Measurements from ENCODE around the gene SLC50A1. TPM values are rescaled to one million over a fixed set of nuclear protein-coding genes. Genes with fewer than 3 reads are reported as not detected.
"Not testable (repeated sequence)": the region's sequence is repeated elsewhere in the genome, so short reads cannot be mapped to it uniquely, and the experiment has no call there.

The SLC50A1 gene
- total RNA-seq, 2 donors from 2014 or later, result 28.8 to 36.3 TPM

DNA sequence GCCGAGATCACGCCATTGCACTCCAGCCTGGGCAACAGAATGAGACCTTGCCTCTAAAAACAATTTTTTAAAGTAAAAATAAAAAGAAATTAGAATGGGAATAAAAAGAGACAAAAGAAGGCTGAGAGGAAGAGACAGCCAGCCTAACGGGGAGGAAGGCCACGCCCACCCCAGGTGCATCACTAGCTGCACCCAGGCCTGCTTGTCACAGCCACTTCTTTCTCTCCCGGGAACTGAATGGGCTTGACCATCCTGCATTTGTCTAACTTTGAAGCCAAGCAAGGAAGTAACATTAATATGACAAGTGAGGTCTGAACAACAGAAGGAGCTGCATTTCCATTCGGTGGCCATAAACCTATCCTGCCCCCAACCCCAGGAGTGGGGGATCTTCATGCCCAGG is 28.8 kb upstream of the SLC50A1 start:
- Mint-ChIP-seq H3K4me3 (no peak overlapping the region), H3K9me3 (no peaks in the 10 kb centered on the region), H3K36me3 (no peaks in the 10 kb centered on the region), H3K27ac (no peak overlapping the region), H3K4me1 (ENCODE audit: low read depth in 2 of 2) (no peaks in the 10 kb centered on the region), H3K27me3 (peaks cover 7 to 8% of the 10 kb centered on the region in 2 donors)
- DNase-seq (ENCODE audit: low spot score), result peak; percentile 12
- no peak for ATAC-seq

DNA sequence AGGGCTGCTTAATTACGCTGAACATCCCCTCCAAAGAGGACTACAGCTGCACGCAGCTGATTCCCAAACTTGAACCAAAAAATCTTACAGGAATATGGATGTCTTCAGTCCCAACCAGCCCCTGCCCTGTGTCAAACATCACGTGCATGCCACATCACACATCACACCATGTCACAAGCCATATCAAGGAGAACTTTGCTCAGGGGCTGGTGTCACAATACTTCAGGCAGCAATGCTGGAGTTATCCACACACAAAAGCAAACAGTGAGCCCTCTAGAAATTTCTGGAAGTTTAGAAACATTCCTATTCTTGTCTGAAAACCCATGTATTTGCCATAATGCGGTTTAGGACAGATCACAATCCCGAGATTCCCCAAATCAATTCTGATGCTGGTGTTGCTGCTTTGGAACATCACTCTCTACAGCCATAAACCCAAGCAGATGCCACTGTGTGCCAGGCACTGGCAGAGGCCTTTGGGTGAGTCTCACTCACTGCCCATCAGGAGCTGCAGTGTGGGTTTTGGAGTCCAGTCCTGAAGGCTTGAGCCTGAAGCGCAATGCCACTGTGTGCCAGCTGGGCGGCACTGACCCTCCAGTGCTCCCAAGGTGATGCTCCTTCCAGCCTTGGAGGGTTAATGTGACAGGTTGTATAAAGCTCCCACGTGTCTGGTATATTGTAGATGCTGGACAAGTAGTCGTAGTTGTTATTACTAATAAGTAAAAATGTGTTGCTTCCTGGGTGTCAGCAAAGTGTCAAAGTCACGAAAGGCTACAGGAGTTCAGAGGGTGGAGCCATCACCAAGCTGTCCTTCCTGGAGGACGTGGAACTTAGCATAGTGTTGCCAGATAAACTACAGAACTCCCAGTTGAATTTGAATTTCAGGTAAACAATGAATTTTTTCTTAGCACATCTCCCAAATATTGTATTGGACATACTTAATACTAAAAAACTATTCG is 28.1 kb upstream of the SLC50A1 start:
- Mint-ChIP-seq H3K27me3 (peaks cover 7 to 8% of the 10 kb centered on the region in 2 donors), H3K27ac (no peak overlapping the region), H3K4me3 (no peak overlapping the region), H3K4me1 (ENCODE audit: low read depth in 2 of 2) (no peaks in the 10 kb centered on the region), H3K36me3 (no peaks in the 10 kb centered on the region), H3K9me3 (no peaks in the 10 kb centered on the region)
- ATAC-seq, result no peak
- no peak for DNase-seq (ENCODE audit: low spot score)

DNA sequence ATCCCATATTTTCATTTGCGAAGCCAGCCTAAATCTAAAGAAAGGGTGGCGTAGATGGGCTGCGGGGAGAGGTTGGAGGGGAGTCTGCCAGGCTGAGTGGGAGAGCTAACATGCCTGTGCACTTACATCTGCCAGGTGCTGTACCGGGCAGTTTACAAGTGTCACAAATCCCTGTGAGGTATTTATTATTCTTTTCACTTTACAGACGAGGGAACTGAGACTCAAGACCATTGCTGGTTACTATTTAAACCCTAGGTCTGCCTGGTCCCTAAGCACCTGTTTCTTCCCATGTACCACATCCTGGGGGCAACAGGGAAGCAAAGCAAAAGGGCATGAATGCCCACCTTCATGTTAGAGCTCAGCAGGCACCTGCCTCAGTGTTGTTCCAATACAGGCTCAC is 27.4 kb upstream of the SLC50A1 start:
- H3K27ac Mint-ChIP-seq, result no peak overlapping the region
- no peaks in the 10 kb centered on the region for H3K36me3 Mint-ChIP-seq
- no peak for ATAC-seq
- H3K27me3 Mint-ChIP-seq, result peaks cover 7 to 8% of the 10 kb centered on the region in 2 donors
- H3K9me3 Mint-ChIP-seq, result no peaks in the 10 kb centered on the region
- DNase-seq (ENCODE audit: low spot score), result no peak
- no peak overlapping the region for H3K4me3 Mint-ChIP-seq
- no peaks in the 10 kb centered on the region for H3K4me1 Mint-ChIP-seq (ENCODE audit: low read depth in 2 of 2)

DNA sequence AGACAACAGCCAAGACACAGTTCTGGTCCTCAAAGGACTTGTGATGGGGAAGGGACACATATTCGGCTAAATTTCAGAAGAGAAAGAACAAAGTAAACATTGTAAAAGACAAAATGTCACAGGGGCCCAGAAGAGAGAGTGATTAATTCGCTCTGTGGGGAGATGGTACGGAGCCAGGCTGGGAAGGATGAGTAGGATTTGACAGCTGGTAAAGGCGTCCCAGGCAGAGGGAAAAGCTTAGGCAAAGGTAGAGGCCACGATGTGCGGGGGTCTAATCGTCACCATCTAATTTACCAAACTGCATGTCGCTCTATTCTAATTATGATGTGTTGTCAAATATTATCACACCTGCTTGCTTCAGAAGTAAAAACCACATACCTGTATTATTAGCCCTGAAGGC is 25.3 kb upstream of the SLC50A1 start:
- no peak for DNase-seq (ENCODE audit: low spot score)
- Mint-ChIP-seq H3K9me3 (no peaks in the 10 kb centered on the region), H3K4me3 (no peak overlapping the region), H3K27me3 (peaks cover 3 to 6% of the 10 kb centered on the region in 2 donors), H3K4me1 (ENCODE audit: low read depth in 2 of 2) (no peaks in the 10 kb centered on the region), H3K36me3 (no peaks in the 10 kb centered on the region), H3K27ac (no peak overlapping the region)
- ATAC-seq, result no peak

DNA sequence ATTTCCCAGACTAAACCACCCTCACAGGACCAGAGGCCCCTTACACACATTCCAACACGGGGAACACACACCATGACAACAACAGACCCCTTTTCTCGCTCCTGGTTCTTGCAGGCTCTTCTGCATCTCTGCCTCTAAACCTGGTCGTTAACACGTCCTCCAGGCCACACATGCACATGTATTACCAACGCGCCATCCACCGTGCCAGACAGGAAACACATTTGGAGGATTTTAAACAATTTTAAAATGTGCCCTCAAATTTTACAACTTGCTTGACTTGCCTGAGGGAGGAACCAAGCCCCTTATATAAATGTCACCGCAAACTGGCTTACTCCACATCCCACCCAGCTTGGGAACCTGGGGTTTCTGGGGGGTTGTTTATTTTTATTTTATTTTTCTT is 24.8 kb upstream of the SLC50A1 start:
- Mint-ChIP-seq H3K27ac (no peak overlapping the region), H3K4me1 (ENCODE audit: low read depth in 2 of 2) (no peaks in the 10 kb centered on the region), H3K36me3 (no peaks in the 10 kb centered on the region), H3K4me3 (no peak overlapping the region), H3K9me3 (no peaks in the 10 kb centered on the region), H3K27me3 (peaks cover 0 to 2% of the 10 kb centered on the region in 2 donors)
- DNase-seq (ENCODE audit: low spot score) (no peak), ATAC-seq (no peak)

DNA sequence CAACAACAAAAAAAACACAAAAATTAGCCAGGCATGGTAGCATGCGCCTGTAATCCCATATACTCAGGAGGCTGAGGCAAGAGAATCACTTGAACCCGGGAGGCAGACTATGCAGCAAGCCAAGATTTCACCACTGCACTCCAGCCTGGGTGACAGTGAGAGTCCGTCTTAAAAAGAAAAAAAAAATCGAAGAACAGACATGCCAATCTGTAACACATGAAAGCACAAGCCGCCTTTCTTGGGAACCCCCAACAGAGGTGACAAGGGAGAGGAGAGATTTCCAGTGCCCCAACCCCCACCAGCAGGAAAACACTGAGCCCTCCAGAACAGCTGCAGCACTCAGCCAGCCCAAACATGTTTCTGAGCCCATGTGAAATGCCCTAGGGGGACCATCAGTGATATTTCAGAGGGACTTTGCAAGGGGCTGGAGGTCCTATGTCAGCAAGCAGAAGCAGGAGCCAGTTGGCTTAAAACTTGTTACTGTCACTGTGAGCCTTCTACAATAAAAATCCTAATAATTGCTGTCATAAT is 22.1 kb upstream of the SLC50A1 start:
- Mint-ChIP-seq H3K27ac (no peak overlapping the region), H3K9me3 (no peaks in the 10 kb centered on the region), H3K36me3 (no peaks in the 10 kb centered on the region), H3K4me1 (ENCODE audit: low read depth in 2 of 2) (no peaks in the 10 kb centered on the region), H3K27me3 (peaks cover 0 to 6% of the 10 kb centered on the region in 2 donors), H3K4me3 (no peak overlapping the region)
- no peak for DNase-seq (ENCODE audit: low spot score)
- ATAC-seq, result no peak

DNA sequence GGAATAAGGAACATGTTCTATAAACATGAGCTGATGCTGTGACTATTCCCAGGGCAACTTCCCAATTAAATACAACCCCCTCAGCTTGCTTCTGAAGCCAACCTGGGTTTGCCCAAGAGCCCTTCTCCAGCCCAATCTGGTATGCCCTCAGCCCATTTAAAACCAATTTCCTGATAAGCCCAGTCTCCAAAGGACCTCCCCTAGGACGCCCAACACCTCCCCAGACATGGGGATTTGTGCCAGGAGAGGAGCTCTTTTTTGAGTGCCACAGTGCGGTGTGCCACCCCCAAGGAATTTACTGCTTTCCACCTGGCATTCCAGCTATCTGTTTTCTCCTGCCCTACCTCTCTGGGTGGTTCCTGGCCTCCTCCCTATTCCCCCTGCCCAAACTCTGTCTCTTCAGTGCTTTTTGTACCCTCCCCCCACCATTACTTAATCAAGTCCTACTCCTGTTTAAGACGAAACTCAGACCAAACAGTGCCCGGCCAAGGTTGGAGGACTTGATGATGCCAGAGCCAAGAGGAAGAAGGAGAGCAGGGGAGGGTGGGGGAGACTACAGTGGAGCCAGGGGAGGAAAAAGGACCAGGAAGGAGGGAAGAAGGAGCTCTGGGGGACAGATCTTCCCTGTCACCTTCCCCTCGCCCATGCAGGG is 19.4 kb upstream of the SLC50A1 start:
- Mint-ChIP-seq H3K4me3 (no peak overlapping the region), H3K27me3 (peaks cover 6 to 12% of the 10 kb centered on the region in 2 donors)

DNA sequence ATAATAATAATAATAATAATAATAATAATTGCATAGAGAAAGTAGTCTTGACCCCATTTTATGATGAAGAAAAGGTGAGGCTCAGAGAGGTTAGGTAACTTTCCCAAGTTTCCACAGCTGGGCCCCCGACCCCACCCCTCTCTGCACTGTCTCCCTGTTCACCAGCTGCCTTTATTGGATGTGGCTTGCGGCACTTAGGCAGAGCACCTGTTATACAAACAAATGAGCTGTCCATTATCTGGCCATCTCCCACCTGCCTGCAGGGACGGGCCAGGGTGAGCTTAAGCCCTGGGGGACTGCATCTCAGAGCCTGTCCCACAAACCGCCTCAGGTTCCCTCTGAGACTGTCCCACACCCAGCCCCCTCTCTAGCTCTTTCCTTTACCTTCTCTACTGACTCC is 18.0 kb upstream of the SLC50A1 start:
- H3K27me3 Mint-ChIP-seq, result peaks cover 6 to 11% of the 10 kb centered on the region in 2 donors
- DNase-seq (ENCODE audit: low spot score) (peak; percentile 12), ATAC-seq (no peak)
- no peak overlapping the region for H3K27ac Mint-ChIP-seq
- no peaks in the 10 kb centered on the region for H3K36me3 Mint-ChIP-seq
- no peaks in the 10 kb centered on the region for H3K4me1 Mint-ChIP-seq (ENCODE audit: low read depth in 2 of 2)
- H3K9me3 Mint-ChIP-seq, result no peaks in the 10 kb centered on the region
- no peak overlapping the region for H3K4me3 Mint-ChIP-seq

More for the DNA sequence above, 19.4 kb upstream of the SLC50A1 start:
- no peaks in the 10 kb centered on the region for H3K9me3 Mint-ChIP-seq
- H3K4me1 Mint-ChIP-seq (ENCODE audit: low read depth in 2 of 2), result no peaks in the 10 kb centered on the region
- ATAC-seq, result no peak
- peak; percentile 32 for DNase-seq (ENCODE audit: low spot score)
- H3K27ac Mint-ChIP-seq, result no peak overlapping the region
- H3K36me3 Mint-ChIP-seq, result no peaks in the 10 kb centered on the region

DNA sequence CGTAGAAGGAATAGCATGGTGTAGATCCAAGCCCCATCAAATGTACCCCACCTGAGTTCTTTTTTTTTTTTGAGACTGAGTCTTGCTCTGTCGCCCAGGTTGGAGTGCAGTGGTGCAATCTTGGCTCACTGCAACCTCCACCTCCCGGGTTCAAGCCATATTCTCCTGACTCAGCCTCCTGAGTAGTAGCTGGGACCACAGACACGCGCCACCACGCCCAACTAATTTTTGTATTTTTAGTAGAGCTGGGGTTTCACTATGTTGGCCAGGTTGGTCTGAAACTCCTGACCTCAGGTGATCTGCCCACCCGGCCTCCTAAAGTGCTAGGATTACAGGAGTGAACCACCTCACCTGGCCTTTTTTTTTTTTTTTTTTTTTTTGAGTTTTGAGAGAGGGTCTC is 17.6 kb upstream of the SLC50A1 start:
- not testable (repeated sequence) for H3K27ac Mint-ChIP-seq; H3K9me3 Mint-ChIP-seq; H3K4me3 Mint-ChIP-seq; H3K4me1 Mint-ChIP-seq (ENCODE audit: low read depth in 2 of 2); H3K36me3 Mint-ChIP-seq; ATAC-seq
- DNase-seq (ENCODE audit: low spot score), result peak; percentile 23
- peaks cover 6 to 11% of the 10 kb centered on the region in 2 donors for H3K27me3 Mint-ChIP-seq

DNA sequence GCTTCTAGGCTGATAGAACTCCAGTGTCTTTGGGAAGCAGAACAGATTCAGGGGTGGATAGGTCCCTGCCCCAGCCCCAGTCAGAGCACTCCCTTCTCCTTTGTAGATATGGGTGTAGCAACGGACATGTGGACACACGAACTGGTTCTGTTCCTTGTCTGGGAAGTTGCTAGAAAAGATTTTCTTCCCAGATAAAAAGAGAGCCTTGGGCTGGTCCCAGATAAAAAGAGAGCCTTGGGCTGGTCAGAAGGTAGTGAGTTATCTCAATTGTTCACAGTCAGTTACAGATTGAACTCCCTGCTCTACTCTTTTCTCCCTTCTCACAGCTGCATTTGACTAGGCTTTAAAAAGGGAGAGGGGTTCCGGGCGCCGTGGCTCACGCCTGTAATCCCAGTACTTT is 15.4 kb upstream of the SLC50A1 start:
- ATAC-seq, result no peak

DNA sequence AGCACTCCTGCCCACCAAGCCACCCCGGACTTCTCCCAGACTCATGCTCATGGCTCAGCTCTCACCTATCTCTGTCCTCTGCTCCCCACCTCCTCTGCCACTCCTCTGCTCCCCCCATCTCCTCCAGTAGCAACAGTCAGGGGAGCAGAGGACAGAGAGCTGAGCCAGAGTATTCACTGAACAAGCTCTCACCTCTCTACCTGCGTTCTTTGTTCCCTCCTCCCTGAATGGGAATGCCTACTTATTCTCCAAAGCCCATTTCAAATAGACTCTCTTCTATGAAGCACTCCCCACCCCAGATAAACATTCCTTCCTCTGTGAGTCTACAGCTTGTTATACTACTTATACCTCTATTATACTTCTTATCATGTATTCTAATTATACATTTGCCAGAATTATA is 14.4 kb upstream of the SLC50A1 start:
- no peaks in the 10 kb centered on the region for H3K9me3 Mint-ChIP-seq
- no peaks in the 10 kb centered on the region for H3K4me1 Mint-ChIP-seq (ENCODE audit: low read depth in 2 of 2)
- H3K4me3 Mint-ChIP-seq, result no peak overlapping the region
- peak; percentile 32 for DNase-seq (ENCODE audit: low spot score)
- H3K36me3 Mint-ChIP-seq, result no peaks in the 10 kb centered on the region
- H3K27ac Mint-ChIP-seq, result no peak overlapping the region
- no peak for ATAC-seq
- peaks cover 6 to 14% of the 10 kb centered on the region in 2 donors for H3K27me3 Mint-ChIP-seq

More for the DNA sequence above, 15.4 kb upstream of the SLC50A1 start:
- Mint-ChIP-seq H3K27ac (no peak overlapping the region), H3K9me3 (no peaks in the 10 kb centered on the region), H3K27me3 (peaks cover 6 to 11% of the 10 kb centered on the region in 2 donors), H3K36me3 (no peaks in the 10 kb centered on the region), H3K4me3 (no peak overlapping the region), H3K4me1 (ENCODE audit: low read depth in 2 of 2) (no peaks in the 10 kb centered on the region)
- DNase-seq (ENCODE audit: low spot score), result no peak

DNA sequence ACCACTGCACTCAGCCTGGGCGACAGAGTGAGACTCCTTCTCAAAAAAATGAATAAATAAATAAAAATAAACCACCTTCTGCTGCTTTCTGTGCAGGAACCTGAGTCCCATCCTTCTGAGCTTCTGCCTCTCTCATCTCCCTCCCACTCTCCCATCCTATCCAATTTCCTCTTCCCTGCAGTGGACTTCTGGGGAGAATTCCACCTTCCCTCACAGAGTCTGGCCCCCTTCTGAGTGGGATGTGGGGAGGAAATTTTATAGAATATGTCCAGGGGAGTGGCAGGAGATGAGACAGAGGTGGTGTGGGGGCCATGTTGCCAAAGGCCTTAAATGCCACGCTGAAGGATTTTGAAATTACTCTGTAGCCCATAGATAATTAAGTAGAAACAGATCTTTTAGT is 13.3 kb upstream of the SLC50A1 start:
- Mint-ChIP-seq H3K4me1 (ENCODE audit: low read depth in 2 of 2) (peaks cover 7% of the 10 kb centered on the region in 2 donors), H3K9me3 (no peaks in the 10 kb centered on the region), H3K36me3 (no peaks in the 10 kb centered on the region), H3K27me3 (peaks cover 15% of the 10 kb centered on the region in 2 donors), H3K4me3 (no peak overlapping the region), H3K27ac (no peak overlapping the region)
- DNase-seq (ENCODE audit: low spot score), result no peak
- ATAC-seq, result no peak

DNA sequence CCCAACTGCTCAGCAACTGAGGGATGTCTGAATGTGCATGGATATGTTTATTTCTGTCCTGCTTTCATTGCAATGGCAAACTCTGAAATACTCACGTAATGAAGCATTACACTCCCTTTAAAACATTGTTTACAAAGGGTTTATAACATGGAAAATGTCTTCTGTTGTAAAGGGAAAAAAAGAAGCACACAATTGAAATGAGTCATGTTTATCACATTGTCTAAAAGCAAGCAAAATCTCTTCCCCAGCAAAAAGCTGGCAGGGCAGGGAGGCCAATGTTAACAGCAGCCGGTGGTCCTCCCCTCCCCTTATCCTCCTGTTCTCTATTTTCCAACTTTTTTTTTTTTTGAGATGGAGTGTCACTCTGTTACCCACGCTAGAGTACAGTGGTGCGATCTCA is 11.9 kb upstream of the SLC50A1 start:
- peaks cover 21 to 23% of the 10 kb centered on the region in 2 donors for H3K27me3 Mint-ChIP-seq
- H3K36me3 Mint-ChIP-seq, result no peaks in the 10 kb centered on the region
- peaks cover 18 to 20% of the 10 kb centered on the region in 2 donors for H3K4me1 Mint-ChIP-seq (ENCODE audit: low read depth in 2 of 2)
- no peak overlapping the region for H3K27ac Mint-ChIP-seq
- DNase-seq (ENCODE audit: low spot score), result no peak
- no peak overlapping the region for H3K4me3 Mint-ChIP-seq
- no peaks in the 10 kb centered on the region for H3K9me3 Mint-ChIP-seq
- no peak for ATAC-seq

All from natural killer cell treated with Interleukin-12 subunit alpha and Interleukin-12 subunit beta and Interleukin-15 and Interleukin-18, amount 100 ng/mL, for 72 hours (primary cell).